HCT116 (cell line): ENCODE measurements around the gene MAP7D1.

Experiments used
- CTCF ChIP-seq, 3 experiments: fragments of 200-600 bp in 1 of 3; sonication (generic) in 1 of 3; IDR thresholded peaks in 2 of 3; conservative IDR thresholded peaks in 1 of 3; 2 replicates each; pipeline ENCODE4 v1.5.1; 2012 to 2017; ENCODE audit warnings: low read depth in 2 of 3, low read length in 2 of 3, antibody characterized with exemption in 1 of 3, borderline replicate concordance in 1 of 3, control low read depth in 1 of 3, mild to moderate bottlenecking in 1 of 3, mixed read lengths in 1 of 3, mixed run types in 1 of 3, moderate library complexity in 1 of 3; ENCODE audit not compliant: insufficient read depth in 1 of 3
- POLR2A ChIP-seq: IDR thresholded peaks from 2 replicates; pipeline ENCODE4 v1.7.0; 2011; ENCODE audit warnings: borderline replicate concordance; ENCODE audit not compliant: insufficient read depth, insufficient read length; ENCODE audit errors: extremely low read depth

DNA sequence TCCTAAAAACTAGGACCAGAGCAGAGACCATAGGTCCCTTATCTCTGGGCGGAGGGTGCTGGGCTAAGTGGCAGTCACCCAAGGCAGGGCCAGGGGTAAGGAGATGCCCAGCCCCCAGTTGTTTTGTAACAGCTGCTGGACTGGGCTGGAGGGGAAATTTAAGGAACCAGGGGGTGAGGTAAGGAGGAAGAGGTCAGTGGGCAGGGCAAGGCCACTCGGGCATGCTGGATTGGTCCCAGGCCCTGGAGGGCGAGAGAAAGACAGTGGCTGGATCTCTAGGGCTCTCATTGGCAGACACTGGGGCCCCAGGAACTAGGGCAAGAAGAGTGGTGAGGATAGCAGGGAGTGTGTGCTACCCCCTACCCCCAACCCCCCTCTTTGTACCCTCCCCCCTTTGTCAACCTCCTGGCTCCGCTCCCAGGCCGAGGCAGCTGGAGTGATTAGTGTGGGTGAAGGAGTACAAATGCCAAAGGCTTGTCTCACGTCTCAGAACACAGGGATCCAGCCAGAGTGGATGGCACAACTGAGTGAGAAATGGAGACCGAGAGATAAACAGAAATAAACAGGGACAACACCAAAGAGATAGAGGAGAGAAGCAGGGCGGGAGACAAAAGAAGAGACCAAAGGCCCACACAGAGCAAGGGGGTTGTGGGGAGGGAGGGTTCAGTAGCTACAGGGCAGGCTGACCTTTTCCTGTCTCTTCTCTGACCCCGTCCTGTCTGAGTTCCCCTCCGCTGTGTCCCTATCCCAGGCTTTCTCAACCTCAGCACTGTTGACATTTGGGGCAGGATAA, 47.8 kb downstream of the MAP7D1 start:
- no peak for TF ChIP-seq POLR2A
- TF ChIP-seq CTCF (IDR thresholded peaks at IDR 0.05 in 2 of 3, conservative IDR thresholded peaks at IDR 0.05 in 1 of 3; ENCODE audit: borderline replicate concordance in 1 of 3, insufficient read depth in 1 of 3, low read depth in 2 of 3, low read length in 2 of 3), result no peak
